Stomach (tissue), 4 donors: ENCODE data around the gene AATK.

Source experiments
- CTCF ChIP-seq, 7 experiments: fragments of 450-650 bp in 4 of 7; fragments of 200-600 bp in 3 of 7; sonication (generic) in 3 of 7; IDR thresholded peaks; one replicate each; pipeline ENCODE4 v1.5.1; 2016 to 2019; ENCODE audit warnings: antibody characterized with exemption in 7 of 7, control low read depth in 2 of 7, mild to moderate bottlenecking in 1 of 7
- POLR2A ChIP-seq, 4 donors: fragments of 450-650 bp; IDR thresholded peaks; one replicate each; pipeline ENCODE4 v1.6.1; 2016; ENCODE audit warnings: antibody characterized with exemption in 4 of 4, control low read depth in 2 of 4, mild to moderate bottlenecking in 1 of 4, moderate library complexity in 1 of 4
- POLR2AphosphoS5 ChIP-seq, 3 donors: sonication (generic); formaldehyde crosslinking; IDR thresholded peaks; one replicate each; pipeline ENCODE4 v1.6.1; 2016; ENCODE audit warnings: antibody characterized with exemption in 3 of 3

DNA sequence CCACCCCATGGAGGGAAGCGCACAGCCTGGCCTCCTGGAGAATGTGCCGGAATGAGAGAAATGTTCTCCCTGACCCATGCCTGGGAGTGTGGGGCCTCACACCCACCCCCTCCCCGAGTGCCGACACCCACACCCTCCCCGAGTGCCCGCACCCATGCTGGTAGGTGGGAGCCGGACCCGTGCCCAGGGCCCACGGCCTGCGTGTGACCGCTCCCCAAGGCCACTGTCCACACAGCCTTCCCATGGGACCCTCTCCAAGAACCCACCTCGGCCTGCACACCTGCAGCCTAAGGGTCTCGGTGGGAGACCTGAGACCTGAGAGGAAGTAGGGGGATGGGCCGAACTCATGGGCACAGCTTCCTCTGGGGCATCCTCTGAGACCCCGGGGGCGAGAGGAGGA lies 4.0 kb downstream of the AATK start:
- TF ChIP-seq POLR2AphosphoS5 (IDR thresholded peaks at IDR 0.05) (no peak), CTCF (IDR thresholded peaks at IDR 0.05) (no peak), POLR2A (IDR thresholded peaks at IDR 0.05) (no peak)
